Measurements from ENCODE around the gene LRPPRC.

DNA sequence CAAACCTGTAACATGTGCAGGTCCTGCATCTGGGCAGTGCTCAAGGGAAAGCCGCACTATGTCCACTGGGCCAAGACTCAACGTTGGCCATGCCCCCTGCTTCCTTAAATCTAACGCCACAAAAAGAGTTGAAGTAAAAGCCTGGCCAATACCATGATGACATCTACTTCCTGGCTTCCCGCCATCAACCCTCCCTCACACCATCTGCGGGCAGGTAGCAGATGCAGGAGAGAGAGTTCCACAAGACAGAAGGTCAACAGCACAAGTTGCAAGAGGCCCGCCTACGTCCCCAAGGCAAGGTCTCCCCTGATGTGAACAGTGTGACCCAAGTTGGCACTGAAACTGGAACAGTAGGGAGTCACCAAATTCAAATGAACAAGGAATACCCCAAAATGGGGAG, 108.6 kb downstream of the LRPPRC start:
- TF ChIP-seq, protein P1, sequence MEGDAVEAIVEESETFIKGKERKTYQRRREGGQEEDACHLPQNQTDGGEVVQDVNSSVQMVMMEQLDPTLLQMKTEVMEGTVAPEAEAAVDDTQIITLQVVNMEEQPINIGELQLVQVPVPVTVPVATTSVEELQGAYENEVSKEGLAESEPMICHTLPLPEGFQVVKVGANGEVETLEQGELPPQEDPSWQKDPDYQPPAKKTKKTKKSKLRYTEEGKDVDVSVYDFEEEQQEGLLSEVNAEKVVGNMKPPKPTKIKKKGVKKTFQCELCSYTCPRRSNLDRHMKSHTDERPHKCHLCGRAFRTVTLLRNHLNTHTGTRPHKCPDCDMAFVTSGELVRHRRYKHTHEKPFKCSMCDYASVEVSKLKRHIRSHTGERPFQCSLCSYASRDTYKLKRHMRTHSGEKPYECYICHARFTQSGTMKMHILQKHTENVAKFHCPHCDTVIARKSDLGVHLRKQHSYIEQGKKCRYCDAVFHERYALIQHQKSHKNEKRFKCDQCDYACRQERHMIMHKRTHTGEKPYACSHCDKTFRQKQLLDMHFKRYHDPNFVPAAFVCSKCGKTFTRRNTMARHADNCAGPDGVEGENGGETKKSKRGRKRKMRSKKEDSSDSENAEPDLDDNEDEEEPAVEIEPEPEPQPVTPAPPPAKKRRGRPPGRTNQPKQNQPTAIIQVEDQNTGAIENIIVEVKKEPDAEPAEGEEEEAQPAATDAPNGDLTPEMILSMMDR (IDR thresholded peaks at IDR 0.05; ENCODE audit: low read length): no peak
- TF ChIP-seq EZH2 (IDR thresholded peaks at IDR 0.05; ENCODE audit: borderline replicate concordance, low read length): no peak

Data from OCI-LY1 (cell line).